SU-DHL-6 (cell line): ENCODE measurements around the gene PRXL2B.

ENCODE experiments used
- H2AFZ ChIP-seq: fragments of 200-600 bp; sonication (generic); 2 replicates; pipeline ENCODE4 v1.6.1; 2014; ENCODE audit warnings: low read depth, mild to moderate bottlenecking, moderate library complexity, mixed read lengths, antibody characterized with exemption, low read length; ENCODE audit not compliant: severe bottlenecking
- H3F3A ChIP-seq: fragments of 200-600 bp; shearing (Covaris generic); 2 replicates; pipeline ENCODE4 v1.6.0; 2016; ENCODE audit warnings: antibody characterized with exemption, mild to moderate bottlenecking; ENCODE audit not compliant: insufficient read depth
- H3K27ac ChIP-seq: fragments of 200-600 bp; sonication (generic); 2 replicates; pipeline ENCODE4 v1.5.1; 2016; ENCODE audit warnings: low read depth, mild to moderate bottlenecking, low read length, moderate library complexity, mixed read lengths
- H3K27me3 ChIP-seq: fragments of 200-600 bp; sonication (generic), shearing (Covaris generic); 2 replicates; pipeline ENCODE4 v1.6.0; 2014; ENCODE audit warnings: mild to moderate bottlenecking, low read length
- H3K36me3 ChIP-seq: fragments of 200-600 bp; sonication (generic); 2 replicates; pipeline ENCODE4 v1.6.1; 2014; ENCODE audit warnings: mild to moderate bottlenecking, low read length, mixed read lengths
- H3K4me2 ChIP-seq: fragments of 300-600, 200-600 bp; shearing (Covaris generic), sonication (generic); 2 replicates; pipeline ENCODE4 v1.6.0; 2014; ENCODE audit warnings: low read length, low read depth, mild to moderate bottlenecking; ENCODE audit not compliant: poor library complexity, severe bottlenecking
- H3K4me3 ChIP-seq: fragments of 200-600 bp; sonication (generic); 2 replicates; pipeline ENCODE4 v1.5.1; 2014; ENCODE audit warnings: antibody characterized with exemption, low read length, mild to moderate bottlenecking, mixed read lengths; ENCODE audit not compliant: insufficient read depth, poor library complexity, severe bottlenecking
- H3K79me2 ChIP-seq: fragments of 200-600 bp; sonication (generic); 2 replicates; pipeline ENCODE4 v1.6.1; 2014; ENCODE audit warnings: mild to moderate bottlenecking, low read length, moderate library complexity; ENCODE audit not compliant: insufficient read depth
- H3K9ac ChIP-seq: fragments of 200-600 bp; sonication (generic); 2 replicates; pipeline ENCODE4 v1.7.0; 2014; ENCODE audit warnings: mild to moderate bottlenecking, low read length
- H3K9me2 ChIP-seq: fragments of 200-600 bp; sonication (generic); replicated peaks from 2 replicates; pipeline ENCODE4 v1.6.1; 2014; ENCODE audit warnings: low read length; ENCODE audit not compliant: insufficient read depth
- H3K9me3 ChIP-seq: fragments of 200-600 bp; sonication (generic); 2 replicates; pipeline ENCODE4 v1.6.1; 2014; ENCODE audit warnings: low read length, mixed read lengths; ENCODE audit not compliant: insufficient read depth
- H4K20me1 ChIP-seq: fragments of 200-600 bp; sonication (generic); 2 replicates; pipeline ENCODE4 v1.6.1; 2014; ENCODE audit warnings: low read depth, mild to moderate bottlenecking, antibody characterized with exemption, low read length, moderate library complexity, mixed read lengths
- CTCF ChIP-seq: fragments of 200-600 bp; sonication (generic); IDR thresholded peaks from one replicate; pipeline ENCODE4 v1.5.1; 2017; ENCODE audit warnings: antibody characterized with exemption, mild to moderate bottlenecking, low read length, moderate library complexity; ENCODE audit not compliant: insufficient read depth, poor library complexity, severe bottlenecking
- EZH2phosphoT487 ChIP-seq: fragments of 200-600 bp; sonication (generic), shearing (Covaris generic); conservative IDR thresholded peaks from 2 replicates; pipeline ENCODE4 v1.6.1; 2018; ENCODE audit warnings: mild to moderate bottlenecking, antibody characterized with exemption, low read length, moderate library complexity, mixed read lengths

Gene PRXL2B

GRCh38 chr1:2558861-2559260, 27.7 kb upstream of the PRXL2B start:
- no peaks in the 10 kb centered on the region for H3F3A ChIP-seq
- no peak overlapping the region for H3K27ac ChIP-seq
- H3K9ac ChIP-seq = no peak overlapping the region
- no peak overlapping the region for H3K4me3 ChIP-seq
- H3K9me2 ChIP-seq = no peaks in the 10 kb centered on the region
- TF ChIP-seq CTCF = no peak
- no peak for TF ChIP-seq EZH2phosphoT487
- no peaks in the 10 kb centered on the region for H3K36me3 ChIP-seq
- H3K9me3 ChIP-seq = no peaks in the 10 kb centered on the region
- no peaks in the 10 kb centered on the region for H4K20me1 ChIP-seq
- no peak overlapping the region for H3K4me2 ChIP-seq
- H3K27me3 ChIP-seq = no peaks in the 10 kb centered on the region
- no peaks in the 10 kb centered on the region for H3K79me2 ChIP-seq
- H2AFZ ChIP-seq = no peak overlapping the region

DNA sequence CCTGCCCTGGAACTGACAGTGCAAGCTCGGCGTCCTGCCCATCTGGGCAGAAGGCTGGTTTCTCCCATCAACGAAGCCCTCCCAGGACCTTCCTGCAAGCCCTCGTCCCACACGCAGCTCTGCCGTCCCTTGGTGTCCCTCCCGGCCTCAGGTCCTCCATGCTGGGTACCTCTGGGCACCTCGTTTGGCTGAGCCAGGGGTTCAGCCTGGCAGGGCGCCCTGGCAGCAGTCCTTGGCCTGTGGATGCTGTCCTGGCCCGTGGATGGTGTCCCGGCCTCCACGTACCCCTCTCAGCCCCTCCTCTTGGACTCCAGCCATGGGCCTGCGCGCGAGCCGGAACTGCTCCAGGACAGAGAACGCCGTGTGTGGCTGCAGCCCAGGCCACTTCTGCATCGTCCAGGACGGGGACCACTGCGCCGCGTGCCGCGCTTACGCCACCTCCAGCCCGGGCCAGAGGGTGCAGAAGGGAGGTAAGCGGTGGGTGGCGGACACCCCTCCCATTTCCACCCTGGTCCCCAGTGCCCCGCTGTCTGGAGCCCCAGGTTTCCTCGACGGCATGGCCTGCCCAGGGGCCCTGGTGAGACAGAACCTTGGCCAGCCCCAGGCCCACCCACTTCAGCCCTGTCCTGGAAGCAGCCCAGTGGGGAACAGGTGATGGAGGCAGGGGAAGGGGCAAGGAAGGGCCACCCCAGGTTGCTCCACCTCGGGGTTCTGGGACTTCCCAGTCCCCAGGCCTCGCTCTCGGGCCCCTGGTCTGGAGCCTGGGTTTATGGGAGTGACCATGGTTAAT, 26.9 kb upstream of the PRXL2B start:
- H3K4me3 ChIP-seq = no peak overlapping the region
- no peak overlapping the region for H3K4me2 ChIP-seq
- no peak for TF ChIP-seq EZH2phosphoT487
- no peak for TF ChIP-seq CTCF
- no peak overlapping the region for H3K9ac ChIP-seq
- H4K20me1 ChIP-seq = no peaks in the 10 kb centered on the region
- H3K27me3 ChIP-seq = no peaks in the 10 kb centered on the region
- no peaks in the 10 kb centered on the region for H3K9me3 ChIP-seq
- no peaks in the 10 kb centered on the region for H3K79me2 ChIP-seq
- H3K27ac ChIP-seq = no peak overlapping the region
- H2AFZ ChIP-seq = no peak overlapping the region
- H3F3A ChIP-seq = no peaks in the 10 kb centered on the region
- H3K9me2 ChIP-seq = no peaks in the 10 kb centered on the region
- no peaks in the 10 kb centered on the region for H3K36me3 ChIP-seq

GRCh38 chr1:2560299-2561073, 26.1 kb upstream of the PRXL2B start:
- Histone ChIP-seq H3K36me3 (no peaks in the 10 kb centered on the region), H3K9me2 (no peaks in the 10 kb centered on the region), H3F3A (no peaks in the 10 kb centered on the region), H3K27ac (no peak overlapping the region), H3K9ac (no peak overlapping the region), H3K79me2 (no peaks in the 10 kb centered on the region), H3K9me3 (no peaks in the 10 kb centered on the region), H3K4me3 (no peak overlapping the region), H3K4me2 (no peak overlapping the region), H2AFZ (no peak overlapping the region), H4K20me1 (no peaks in the 10 kb centered on the region), H3K27me3 (no peaks in the 10 kb centered on the region)
- TF ChIP-seq CTCF = no peak
- TF ChIP-seq EZH2phosphoT487 = no peak
